H1 (cell line): ENCODE data around the gene CALM3. TPM values are rescaled to one million over a fixed set of nuclear protein-coding genes. Genes with fewer than 3 reads are reported as not detected.

Source experiments
- CTCF ChIA-PET: fragments of 300-600 bp; sonication (Branson Sonifier 250); formaldehyde crosslinking; loops from one replicate; lab custom pipeline; 2021; ENCODE audit not compliant: partially characterized antibody; lab: Charles Lee
- POLR2A ChIA-PET: fragments of 300-600 bp; sonication (Branson Sonifier 250); formaldehyde crosslinking; loops from one replicate; lab custom pipeline; 2021; ENCODE audit warnings: inconsistent platforms; ENCODE audit not compliant: partially characterized antibody; lab: Charles Lee
- DNase-seq, 2 experiments: peaks; one replicate each; pipeline versions ENCODE4 v3.0.0 to v3.0.0-alpha.2; 2010 to 2022; ENCODE audit warnings: low spot score in 2 of 2, low read depth in 1 of 2, mixed read lengths in 1 of 2
- FAIRE-seq: peaks from 2 replicates; lab custom pipeline; 2011; peaks lifted over from hg19 to GRCh38; lab: Jason Lieb, UNC
- H2AFZ ChIP-seq: 2 replicates; pipeline ENCODE4 v1.8.1; 2012; ENCODE audit warnings: low read length, inconsistent platforms
- H2AK5ac ChIP-seq: 2 replicates; pipeline ENCODE4 v1.6.1; 2013; ENCODE audit warnings: low read depth, low read length
- H2BK120ac ChIP-seq: replicated peaks from 2 replicates; pipeline ENCODE3; 2013; ENCODE audit warnings: low read depth, low read length, inconsistent platforms
- H2BK12ac ChIP-seq: 2 replicates; pipeline ENCODE4 v1.6.1; 2013; ENCODE audit warnings: low read depth, low read length
- H2BK15ac ChIP-seq: 2 replicates; pipeline ENCODE4 v1.6.1; 2013; ENCODE audit warnings: low read length
- H2BK20ac ChIP-seq: 2 replicates; pipeline ENCODE4 v1.6.1; 2013; ENCODE audit warnings: low read length
- H2BK5ac ChIP-seq: 2 replicates; pipeline ENCODE4 v1.6.1; 2013; ENCODE audit warnings: low read depth, low read length
- H3K14ac ChIP-seq: 2 replicates; pipeline ENCODE4 v1.6.1; 2013; ENCODE audit warnings: inconsistent platforms; ENCODE audit not compliant: insufficient read length
- H3K18ac ChIP-seq: 2 replicates; pipeline ENCODE4 v1.6.1; 2013; ENCODE audit warnings: low read length; ENCODE audit errors: extremely low read depth
- H3K23ac ChIP-seq: 2 replicates; pipeline ENCODE4 v1.6.1; 2013; ENCODE audit warnings: inconsistent platforms; ENCODE audit not compliant: insufficient read length
- H3K23me2 ChIP-seq: 2 replicates; pipeline ENCODE4 v1.6.1; 2013; ENCODE audit warnings: low read depth, low read length
- H3K27ac ChIP-seq: 2 replicates; pipeline ENCODE4 v1.6.1; 2011; ENCODE audit warnings: low read depth, low read length, inconsistent platforms
- H3K27me3 ChIP-seq, 4 experiments: replicated peaks in 1 of 4; 1 replicate in 1 of 4; 2 replicates in 3 of 4; pipeline versions ENCODE4 v1.6.1 to v1.8.1; 2011 to 2013; ENCODE audit warnings: low read length in 3 of 4, mild to moderate bottlenecking in 3 of 4, inconsistent platforms in 2 of 4, mixed read lengths in 2 of 4, moderate library complexity in 1 of 4; ENCODE audit not compliant: control insufficient read depth in 3 of 4, insufficient read depth in 3 of 4; ENCODE audit errors: extremely low read depth in 1 of 4
- H3K36me3 ChIP-seq, 4 experiments: 2 replicates each; pipeline versions ENCODE4 v1.6.1 to v1.8.1; 2011 to 2013; ENCODE audit warnings: mild to moderate bottlenecking in 4 of 4, low read length in 3 of 4, moderate library complexity in 2 of 4, control low read depth in 1 of 4, inconsistent platforms in 1 of 4; ENCODE audit not compliant: insufficient read depth in 4 of 4, control insufficient read depth in 2 of 4
- H3K4ac ChIP-seq: replicated peaks from 2 replicates; pipeline ENCODE3; 2013; ENCODE audit warnings: low read length, low read depth, mixed read lengths, inconsistent platforms; ENCODE audit not compliant: insufficient read length
- H3K4me1 ChIP-seq, 4 experiments: replicated peaks in 1 of 4; 1 replicate in 1 of 4; 2 replicates in 3 of 4; pipeline versions ENCODE4 v1.6.1 to v1.8.1; 2011 to 2013; ENCODE audit warnings: low read length in 3 of 4, inconsistent platforms in 2 of 4, mixed read lengths in 1 of 4; ENCODE audit not compliant: insufficient read depth in 4 of 4, control insufficient read depth in 3 of 4
- H3K4me2 ChIP-seq, 2 experiments: 2 replicates each; pipeline versions ENCODE4 v1.6.1 to v1.8.1; 2011 to 2013; ENCODE audit warnings: low read depth in 2 of 2, low read length in 2 of 2, control low read depth in 1 of 2, inconsistent platforms in 1 of 2, mild to moderate bottlenecking in 1 of 2; ENCODE audit not compliant: insufficient read depth in 1 of 2
- H3K4me3 ChIP-seq, 4 experiments: fragments of 200-600, 300-600 bp in 1 of 4; sonication (generic), shearing (Covaris generic), sonication (Bioruptor Twin) in 1 of 4; 2 replicates each; pipeline versions ENCODE4 v1.5.1 to v1.8.1; 2011 to 2016; ENCODE audit warnings: low read length in 4 of 4, low read depth in 3 of 4, control low read depth in 2 of 4, inconsistent platforms in 2 of 4, mild to moderate bottlenecking in 2 of 4, mixed read lengths in 1 of 4, moderate library complexity in 1 of 4; ENCODE audit not compliant: insufficient read depth in 2 of 4; ENCODE audit errors: extremely low read depth in 1 of 4
- H3K56ac ChIP-seq: replicated peaks from 2 replicates; pipeline ENCODE3; 2013; ENCODE audit warnings: low read depth, mild to moderate bottlenecking, mixed read lengths, low read length, inconsistent platforms; ENCODE audit not compliant: insufficient read length
- H3K79me1 ChIP-seq: 2 replicates; pipeline ENCODE4 v1.6.1; 2013; ENCODE audit warnings: low read depth, low read length, control low read depth
- H3K79me2 ChIP-seq, 2 experiments: 2 replicates each; pipeline versions ENCODE4 v1.6.1 to v1.8.1; 2012 to 2013; ENCODE audit warnings: low read length in 2 of 2, mild to moderate bottlenecking in 2 of 2, inconsistent platforms in 1 of 2; ENCODE audit not compliant: insufficient read depth in 2 of 2, control insufficient read depth in 1 of 2
- H3K9ac ChIP-seq, 4 experiments: replicated peaks in 1 of 4; 1 replicate in 1 of 4; 2 replicates in 3 of 4; pipeline versions ENCODE4 v1.6.1 to v1.8.1; 2011 to 2013; ENCODE audit warnings: low read depth in 3 of 4, low read length in 3 of 4, control low read depth in 2 of 4, mild to moderate bottlenecking in 2 of 4, moderate library complexity in 2 of 4, inconsistent platforms in 1 of 4; ENCODE audit errors: extremely low read depth in 1 of 4
- H3K9me3 ChIP-seq, 2 experiments: 2 replicates each; pipeline versions ENCODE4 v1.6.1 to v1.8.1; 2012 to 2013; ENCODE audit warnings: mild to moderate bottlenecking in 2 of 2, moderate library complexity in 2 of 2, control low read depth in 1 of 2, inconsistent platforms in 1 of 2, low read depth in 1 of 2, low read length in 1 of 2, mixed read lengths in 1 of 2; ENCODE audit not compliant: insufficient read depth in 2 of 2
- H4K20me1 ChIP-seq, 2 experiments: replicated peaks in 1 of 2; 2 replicates each; pipeline versions ENCODE3 to v1.8.1; 2011 to 2013; ENCODE audit warnings: inconsistent platforms in 2 of 2, low read length in 2 of 2, mild to moderate bottlenecking in 1 of 2; ENCODE audit not compliant: insufficient read depth in 2 of 2, control insufficient read depth in 1 of 2
- H4K5ac ChIP-seq: 2 replicates; pipeline ENCODE4 v1.6.1; 2013; ENCODE audit warnings: low read length, low read depth, mixed read lengths, inconsistent platforms; ENCODE audit not compliant: insufficient read length
- H4K8ac ChIP-seq: 2 replicates; pipeline ENCODE4 v1.8.0; 2013; ENCODE audit warnings: mild to moderate bottlenecking, moderate library complexity, low read length, inconsistent platforms; ENCODE audit not compliant: insufficient read depth; ENCODE audit errors: extremely low read depth
- H4K91ac ChIP-seq: replicated peaks from 2 replicates; pipeline ENCODE3; 2013; ENCODE audit warnings: low read length, mixed read lengths, inconsistent platforms; ENCODE audit not compliant: insufficient read length
- BCL11A ChIP-seq, 2 experiments: IDR thresholded peaks; one replicate each; pipeline ENCODE4 v1.6.1; 2011; ENCODE audit warnings: low read depth in 2 of 2, low read length in 2 of 2, mild to moderate bottlenecking in 2 of 2
- CTCF ChIP-seq, 3 experiments: IDR thresholded peaks; 1 replicate in 2 of 3; 2 replicates in 1 of 3; pipeline versions ENCODE4 v1.5.1 to v1.6.1; 2011; ENCODE audit warnings: low read length in 3 of 3, mild to moderate bottlenecking in 3 of 3, inconsistent platforms in 2 of 3, low read depth in 1 of 3, moderate library complexity in 1 of 3; ENCODE audit not compliant: insufficient read depth in 1 of 3; ENCODE audit errors: control extremely low read depth in 1 of 3
- E2F6 ChIP-seq: IDR thresholded peaks from 2 replicates; pipeline ENCODE4 v1.6.1; 2012; ENCODE audit warnings: inconsistent platforms
- EP300 ChIP-seq, 2 experiments: IDR thresholded peaks; 1 replicate in 1 of 2; 2 replicates in 1 of 2; pipeline ENCODE4 v1.6.1; 2011 to 2012; ENCODE audit warnings: low read depth in 2 of 2, low read length in 2 of 2, mild to moderate bottlenecking in 2 of 2, borderline replicate concordance in 1 of 2, inconsistent platforms in 1 of 2, moderate library complexity in 1 of 2
- GTF2F1 ChIP-seq: IDR thresholded peaks from 2 replicates; pipeline ENCODE4 v1.6.1; 2012; ENCODE audit warnings: low read depth, low read length, improper control_type of control experiment, borderline replicate concordance
- RNF2 ChIP-seq: fragments of 200-900, 300-1000 bp; sonication (generic); IDR thresholded peaks from 2 replicates; pipeline ENCODE4 v1.7.1; 2016; ENCODE audit warnings: borderline replicate concordance, low read depth, mild to moderate bottlenecking, antibody characterized with exemption, low read length; ENCODE audit not compliant: poor library complexity, severe bottlenecking; ENCODE audit errors: missing control alignments
- SP2 ChIP-seq: IDR thresholded peaks from 2 replicates; pipeline ENCODE4 v1.6.1; 2012; ENCODE audit warnings: mild to moderate bottlenecking, low read length, inconsistent platforms
- SP4 ChIP-seq: IDR thresholded peaks from 2 replicates; pipeline ENCODE4 v1.6.1; 2012; ENCODE audit warnings: low read length, inconsistent platforms
- TCF12 ChIP-seq: IDR thresholded peaks from 2 replicates; pipeline ENCODE4 v1.6.1; 2011; ENCODE audit warnings: low read depth, mild to moderate bottlenecking, low read length
- WGBS, 2 experiments: shearing (Covaris generic) in 1 of 2; methylation state at CpG; one replicate each; pipeline versions ENCODE4 v1.1.6 to v1.1.7; 2013 to 2015; ENCODE audit warnings: low lambda C conversion rate in 2 of 2, mixed read lengths in 2 of 2, inconsistent platforms in 1 of 2, low coverage in 1 of 2, missing lambda C conversion rate in 1 of 2; ENCODE audit not compliant: insufficient replicate concordance in 2 of 2, insufficient coverage in 1 of 2, insufficient read length in 1 of 2; ENCODE audit errors: extremely low coverage in 1 of 2, missing lambda C conversion rate in 1 of 2; 5-methylcytosine and 5-hydroxymethylcytosine counted together
- polyA plus RNA-seq, 7 experiments: library from polyadenylated mRNA; depleted of rRNA in 3 of 7; stranded (reverse) in 5 of 7; unstranded in 2 of 7; fragments of >200 nt in 5 of 7; fragments of 200-250 nt in 2 of 7; gene quantifications; 1 replicate in 5 of 7; 2 replicates in 1 of 7; 4 replicates in 1 of 7; pipeline versions ENCODE4 v1.2.1 to v1.2.3, GENCODE V29; 2011 to 2013; ENCODE audit warnings: missing spikeins in 2 of 7, mixed read lengths in 2 of 7
- total RNA-seq: library from RNA; stranded (reverse); fragmentation: NEBNext Ultra II Directional; extraction: Animal tissue kit (Norgen Biotek cat#: 25700); gene quantifications from 2 replicates; pipeline ENCODE4 v1.2.1, GENCODE V29; 2021

Gene CALM3
- total and polyA plus RNA-seq, 2 of the 8 experiments (the other 6 are each of a cell fraction or from before 2014, with no cell fraction given), result 315 to 326 TPM

- Histone ChIP-seq H3K9ac (no peak overlapping the region), H2BK120ac (no peak overlapping the region), H2AFZ (no peak overlapping the region), H3K14ac (no peak overlapping the region), H4K8ac (no peak overlapping the region), H3K27ac (no peak overlapping the region), H2AK5ac (no peak overlapping the region), H3K9me3 (peaks cover 0 to 8% of the 10 kb centered on the region in 2 experiments; a peak in 1 of 4 replicates), H3K79me1 (no peaks in the 10 kb centered on the region), H3K4me2 (no peak overlapping the region), H2BK5ac (no peak overlapping the region), H4K20me1 (no peaks in the 10 kb centered on the region), H3K23me2 (peaks cover 11% of the 10 kb centered on the region; the same call in 1 of the 2 replicates), H3K36me3 (peaks cover 0 to 8% (median 0%) of the 10 kb centered on the region in 4 experiments; a peak in 1 of 8 replicates), H4K91ac (no peak overlapping the region), H3K23ac (no peak overlapping the region), H3K4me1 (peaks cover 0 to 4% (median 1%) of the 10 kb centered on the region in 4 experiments; a peak in 4 of 7 replicates), H3K56ac (no peak overlapping the region), H2BK15ac (no peak overlapping the region), H2BK12ac (no peak overlapping the region; the same call in 1 of the 2 replicates), H3K79me2 (no peaks in the 10 kb centered on the region), H2BK20ac (no peak overlapping the region), H3K4ac (no peak overlapping the region), H3K27me3 (peaks cover 25 to 44% (median 40%) of the 10 kb centered on the region in 4 experiments), H3K4me3 (no peak overlapping the region), H4K5ac (no peak overlapping the region), H3K18ac (no peak overlapping the region)
- CTCF ChIA-PET, result interaction anchor here (0.5 to 2.7 kb wide), 3 partner anchors 17 to 196 kb away, joined by 3 to 17 read pairs (median 3); partner anchors contain the start of gene DACT3
- WGBS, 2 experiments, result 79% methylated on average over 3 of the region's 3 CpGs; no CpG with 5 or more reads in 1 of the 2 experiments
- POLR2A ChIA-PET, result interaction anchor here (0.6 to 1.9 kb wide), 4 partner anchors 15 to 129 kb away, joined by 3 to 7 read pairs (median 3); no protein-coding TSS in a partner anchor
- DNase-seq (no peak), FAIRE-seq (no peak)
- TF ChIP-seq E2F6, result no peak
- TF ChIP-seq GTF2F1, result no peak
- no peak for TF ChIP-seq CTCF (IDR thresholded peaks at IDR 0.05; ENCODE audit: control extremely low read depth in 1 of 3, insufficient read depth in 1 of 3, low read depth in 1 of 3, low read length in 3 of 3)
- no peak for TF ChIP-seq SP4
- no peak for TF ChIP-seq SP2
- no peak for TF ChIP-seq RNF2
- no peak for TF ChIP-seq EP300 (IDR thresholded peaks at IDR 0.05; ENCODE audit: borderline replicate concordance in 1 of 2, low read depth in 2 of 2, low read length in 2 of 2)
- TF ChIP-seq BCL11A (IDR thresholded peaks at IDR 0.05; ENCODE audit: low read depth in 2 of 2, low read length in 2 of 2), result no peak
- TF ChIP-seq TCF12, result no peak
These were observed 43.6 kb downstream of the CALM3 start for GRCh38 chr19:46644720-46645119.
